ENCODE results near the gene CD96. TPM values are rescaled to one million over a fixed set of nuclear protein-coding genes. Genes with fewer than 3 reads are reported as not detected.
A peak's percentile ranks its signal among the peaks of the same experiment; 100 is the strongest.

The CD96 gene
- polyA plus RNA-seq, 1 donor from 2014 or later = not detected

DNA sequence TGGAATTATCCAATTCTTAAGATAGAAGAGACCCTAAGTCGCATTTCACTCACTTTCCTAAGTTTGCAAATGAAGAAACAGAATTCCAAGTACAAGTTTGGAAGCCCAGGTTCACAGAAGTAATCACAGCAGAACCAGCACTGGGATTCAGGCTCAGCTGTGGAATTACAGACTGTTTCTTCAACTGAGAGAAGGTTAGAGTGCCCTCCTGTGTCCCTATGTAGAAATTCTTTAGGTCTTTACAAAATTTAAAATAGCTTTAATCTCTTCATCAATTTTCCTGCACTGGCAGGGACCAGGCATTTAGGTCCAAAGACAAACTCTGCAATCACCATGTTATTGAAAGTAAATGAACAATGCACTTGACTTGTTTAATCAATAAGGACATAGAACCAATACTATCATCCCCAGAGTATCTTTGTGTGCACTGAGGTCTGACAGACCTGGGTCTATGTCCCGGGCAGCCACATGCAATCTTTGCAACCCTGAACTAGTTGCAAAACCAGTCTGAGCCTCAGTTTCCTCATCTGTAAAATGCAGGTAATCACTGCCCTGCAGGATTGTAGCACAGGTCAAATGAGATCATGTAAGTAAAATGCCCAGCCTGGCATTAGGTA, 149.4 kb downstream of the CD96 start:
- H4K20me1 ChIP-seq (ENCODE audit: insufficient read depth) = no peaks in the 10 kb centered on the region
- H3K9me3 ChIP-seq (ENCODE audit: low read length) = no peaks in the 10 kb centered on the region
- no peak overlapping the region for H3K4me2 ChIP-seq (ENCODE audit: low read length)
- no peak overlapping the region for H3K9ac ChIP-seq (ENCODE audit: low read length)
- H3F3A ChIP-seq (ENCODE audit: insufficient read depth, low read length, poor library complexity, severe bottlenecking) = no peaks in the 10 kb centered on the region
- H3K4me3 ChIP-seq (ENCODE audit: low read length) = no peak overlapping the region
- TF ChIP-seq SMC3 (conservative IDR thresholded peaks at IDR 0.05; ENCODE audit: poor library complexity) = peak; percentile 78
- peak; percentile 74 for TF ChIP-seq RAD21 (conservative IDR thresholded peaks at IDR 0.05)
- no peak for TF ChIP-seq POLR2AphosphoS5 (IDR thresholded peaks at IDR 0.05)
- no peak for TF ChIP-seq EZH2 (IDR thresholded peaks at IDR 0.05; ENCODE audit: borderline replicate concordance, insufficient read depth, low read length, poor library complexity, severe bottlenecking)
- TF ChIP-seq, protein P1, sequence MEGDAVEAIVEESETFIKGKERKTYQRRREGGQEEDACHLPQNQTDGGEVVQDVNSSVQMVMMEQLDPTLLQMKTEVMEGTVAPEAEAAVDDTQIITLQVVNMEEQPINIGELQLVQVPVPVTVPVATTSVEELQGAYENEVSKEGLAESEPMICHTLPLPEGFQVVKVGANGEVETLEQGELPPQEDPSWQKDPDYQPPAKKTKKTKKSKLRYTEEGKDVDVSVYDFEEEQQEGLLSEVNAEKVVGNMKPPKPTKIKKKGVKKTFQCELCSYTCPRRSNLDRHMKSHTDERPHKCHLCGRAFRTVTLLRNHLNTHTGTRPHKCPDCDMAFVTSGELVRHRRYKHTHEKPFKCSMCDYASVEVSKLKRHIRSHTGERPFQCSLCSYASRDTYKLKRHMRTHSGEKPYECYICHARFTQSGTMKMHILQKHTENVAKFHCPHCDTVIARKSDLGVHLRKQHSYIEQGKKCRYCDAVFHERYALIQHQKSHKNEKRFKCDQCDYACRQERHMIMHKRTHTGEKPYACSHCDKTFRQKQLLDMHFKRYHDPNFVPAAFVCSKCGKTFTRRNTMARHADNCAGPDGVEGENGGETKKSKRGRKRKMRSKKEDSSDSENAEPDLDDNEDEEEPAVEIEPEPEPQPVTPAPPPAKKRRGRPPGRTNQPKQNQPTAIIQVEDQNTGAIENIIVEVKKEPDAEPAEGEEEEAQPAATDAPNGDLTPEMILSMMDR (IDR thresholded peaks at IDR 0.05; ENCODE audit: poor library complexity, severe bottlenecking) = peak; percentile 78
- no peaks in the 10 kb centered on the region for H3K36me3 ChIP-seq (ENCODE audit: insufficient read depth, low read length)
- H2AFZ ChIP-seq (ENCODE audit: low read depth, low read length) = no peak overlapping the region
- no peaks in the 10 kb centered on the region for H3K27me3 ChIP-seq (ENCODE audit: insufficient read depth, low read depth, low read length)
- H3K27ac ChIP-seq (ENCODE audit: low read length) = no peak overlapping the region
- H3K79me2 ChIP-seq (replicated peaks; ENCODE audit: insufficient read depth, low read length) = peaks cover 5% of the 10 kb centered on the region
- no peaks in the 10 kb centered on the region for H3K9me2 ChIP-seq (ENCODE audit: insufficient read depth, low read length)

DNA sequence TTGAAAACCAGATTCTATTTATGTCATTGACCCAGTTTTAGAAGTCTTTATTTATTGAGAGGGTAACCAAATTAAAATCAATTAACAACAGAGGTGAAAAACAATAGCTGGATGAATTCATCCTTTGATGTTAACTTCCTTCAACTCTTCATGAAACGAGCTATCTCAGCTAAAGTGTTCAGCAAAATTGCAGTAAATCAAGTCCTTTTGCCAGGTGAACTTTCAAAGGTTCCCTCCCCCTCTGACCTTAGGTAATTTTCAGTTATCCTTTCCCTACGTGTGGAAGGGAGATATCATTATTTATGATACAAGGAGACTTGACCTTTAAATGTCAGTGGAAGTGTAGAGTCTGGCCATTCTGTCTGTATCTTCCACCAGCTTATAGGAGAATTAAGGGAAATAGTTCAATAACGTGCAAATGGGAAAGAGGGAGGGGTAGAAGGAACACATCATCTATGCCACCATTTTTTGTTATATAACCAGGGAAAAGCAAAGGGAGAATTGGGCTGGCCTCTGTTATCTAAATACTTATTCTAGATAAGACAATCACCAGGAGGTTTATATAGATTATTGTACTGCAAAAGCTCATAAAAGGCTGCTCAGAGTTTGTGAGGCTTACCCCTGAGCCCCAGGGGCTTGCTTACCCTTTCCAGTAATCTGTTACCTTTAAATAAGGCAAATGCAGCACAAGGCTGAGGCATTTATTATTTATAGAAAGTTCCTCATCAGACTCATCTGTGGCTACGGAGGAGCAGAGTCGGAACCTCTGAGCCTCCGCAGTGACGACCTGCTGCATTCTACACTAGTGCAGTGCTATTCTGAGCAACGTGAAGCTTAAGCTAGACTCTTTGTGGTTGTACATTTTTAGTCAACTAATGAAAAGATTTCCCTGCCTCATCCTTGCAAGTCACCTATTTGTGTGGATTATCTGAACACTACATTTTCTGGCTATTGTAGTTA, 150.9 kb downstream of the CD96 start:
- no peaks in the 10 kb centered on the region for H4K20me1 ChIP-seq (ENCODE audit: insufficient read depth)
- no peaks in the 10 kb centered on the region for H3K9me3 ChIP-seq (ENCODE audit: low read length)
- H3K9ac ChIP-seq (ENCODE audit: low read length) = no peak overlapping the region
- H3F3A ChIP-seq (ENCODE audit: insufficient read depth, low read length, poor library complexity, severe bottlenecking) = no peaks in the 10 kb centered on the region
- no peak overlapping the region for H3K4me2 ChIP-seq (ENCODE audit: low read length)
- no peaks in the 10 kb centered on the region for H3K36me3 ChIP-seq (ENCODE audit: insufficient read depth, low read length)
- no peaks in the 10 kb centered on the region for H3K9me2 ChIP-seq (ENCODE audit: insufficient read depth, low read length)
- H3K27me3 ChIP-seq (ENCODE audit: insufficient read depth, low read depth, low read length) = no peaks in the 10 kb centered on the region
- no peak overlapping the region for H2AFZ ChIP-seq (ENCODE audit: low read depth, low read length)
- TF ChIP-seq, protein P1 (IDR thresholded peaks at IDR 0.05; ENCODE audit: poor library complexity, severe bottlenecking) = no peak
- TF ChIP-seq EZH2 (IDR thresholded peaks at IDR 0.05; ENCODE audit: borderline replicate concordance, insufficient read depth, low read length, poor library complexity, severe bottlenecking) = no peak
- TF ChIP-seq RAD21 (conservative IDR thresholded peaks at IDR 0.05) = no peak
- TF ChIP-seq, protein P2, sequence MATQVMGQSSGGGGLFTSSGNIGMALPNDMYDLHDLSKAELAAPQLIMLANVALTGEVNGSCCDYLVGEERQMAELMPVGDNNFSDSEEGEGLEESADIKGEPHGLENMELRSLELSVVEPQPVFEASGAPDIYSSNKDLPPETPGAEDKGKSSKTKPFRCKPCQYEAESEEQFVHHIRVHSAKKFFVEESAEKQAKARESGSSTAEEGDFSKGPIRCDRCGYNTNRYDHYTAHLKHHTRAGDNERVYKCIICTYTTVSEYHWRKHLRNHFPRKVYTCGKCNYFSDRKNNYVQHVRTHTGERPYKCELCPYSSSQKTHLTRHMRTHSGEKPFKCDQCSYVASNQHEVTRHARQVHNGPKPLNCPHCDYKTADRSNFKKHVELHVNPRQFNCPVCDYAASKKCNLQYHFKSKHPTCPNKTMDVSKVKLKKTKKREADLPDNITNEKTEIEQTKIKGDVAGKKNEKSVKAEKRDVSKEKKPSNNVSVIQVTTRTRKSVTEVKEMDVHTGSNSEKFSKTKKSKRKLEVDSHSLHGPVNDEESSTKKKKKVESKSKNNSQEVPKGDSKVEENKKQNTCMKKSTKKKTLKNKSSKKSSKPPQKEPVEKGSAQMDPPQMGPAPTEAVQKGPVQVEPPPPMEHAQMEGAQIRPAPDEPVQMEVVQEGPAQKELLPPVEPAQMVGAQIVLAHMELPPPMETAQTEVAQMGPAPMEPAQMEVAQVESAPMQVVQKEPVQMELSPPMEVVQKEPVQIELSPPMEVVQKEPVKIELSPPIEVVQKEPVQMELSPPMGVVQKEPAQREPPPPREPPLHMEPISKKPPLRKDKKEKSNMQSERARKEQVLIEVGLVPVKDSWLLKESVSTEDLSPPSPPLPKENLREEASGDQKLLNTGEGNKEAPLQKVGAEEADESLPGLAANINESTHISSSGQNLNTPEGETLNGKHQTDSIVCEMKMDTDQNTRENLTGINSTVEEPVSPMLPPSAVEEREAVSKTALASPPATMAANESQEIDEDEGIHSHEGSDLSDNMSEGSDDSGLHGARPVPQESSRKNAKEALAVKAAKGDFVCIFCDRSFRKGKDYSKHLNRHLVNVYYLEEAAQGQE (IDR thresholded peaks at IDR 0.05; ENCODE audit: borderline replicate concordance) = no peak
- TF ChIP-seq MXI1 (conservative IDR thresholded peaks at IDR 0.05; ENCODE audit: poor library complexity, severe bottlenecking) = no peak
- TF ChIP-seq EP300 (conservative IDR thresholded peaks at IDR 0.05; ENCODE audit: poor library complexity, severe bottlenecking) = no peak
- TF ChIP-seq TAF1 (IDR thresholded peaks at IDR 0.05; ENCODE audit: low read depth) = no peak
- no peak for TF ChIP-seq SMC3 (conservative IDR thresholded peaks at IDR 0.05; ENCODE audit: poor library complexity)
- TF ChIP-seq POLR2AphosphoS5 (IDR thresholded peaks at IDR 0.05) = no peak
- no peaks in the 10 kb centered on the region for H3K79me2 ChIP-seq (replicated peaks; ENCODE audit: insufficient read depth, low read length)
- H3K4me3 ChIP-seq (ENCODE audit: low read length) = no peak overlapping the region
- no peak overlapping the region for H3K27ac ChIP-seq (ENCODE audit: low read length)
